HepG2 (cell line): Measurements from ENCODE around the gene TMEM229B. TPM values are rescaled to one million over a fixed set of nuclear protein-coding genes. Genes with fewer than 3 reads are reported as not detected.

Experiments
- ATAC-seq: fragments of 200-7000 bp; cut with Tn5 transposase; 3 replicates; pipeline ENCODE4 v1.9.1; 2020; ENCODE audit warnings: mild to moderate bottlenecking, moderate library complexity
- BruUV-seq: library from RNA; stranded (reverse); fragments of 400-500 nt; replicated peaks from 2 replicates; lab custom pipeline; 2021; lab: Mats Ljungman, UMichigan
- CTCF ChIA-PET: fragments of 300-600 bp; formaldehyde crosslinking; extraction: SDS; loops from one replicate; lab custom pipeline; 2021; ENCODE audit warnings: low total read pairs, inconsistent platforms, low intra/inter-chr PET ratio; lab: Yijun Ruan, JAX
- POLR2A ChIA-PET: fragments of 350-600 bp; sonication (Branson Sonifier 250); formaldehyde crosslinking; loops from one replicate; lab custom pipeline; 2020; ENCODE audit warnings: antibody characterized with exemption, inconsistent platforms; lab: Yijun Ruan, JAX
- DNase-seq: peaks from one replicate; pipeline ENCODE4 v3.0.0-alpha.2; 2015; ENCODE audit warnings: low spot score
- FAIRE-seq: peaks from 3 replicates; lab custom pipeline; 2011; peaks lifted over from hg19 to GRCh38; lab: Jason Lieb, UNC
- H2AFZ ChIP-seq: one replicate; pipeline ENCODE4 v1.6.1; 2011; ENCODE audit warnings: low read length, inconsistent platforms
- H3K27ac ChIP-seq: fragments of 300-600 bp; 3 replicates; pipeline ENCODE4 v1.8.0; 2011; ENCODE audit warnings: mixed run types, mild to moderate bottlenecking, mixed read lengths, low read length, inconsistent platforms; ENCODE audit not compliant: insufficient read depth; ENCODE audit errors: extremely low read length
- H3K27me3 ChIP-seq, 2 experiments: fragments of 200-600 bp in 1 of 2; 2 replicates in 1 of 2; 3 replicates in 1 of 2; pipeline versions ENCODE4 v1.6.0 to v1.8.0; 2011; ENCODE audit warnings: low read length in 2 of 2, mild to moderate bottlenecking in 2 of 2, moderate library complexity in 2 of 2, inconsistent platforms in 1 of 2; ENCODE audit not compliant: insufficient read depth in 2 of 2, control insufficient read depth in 1 of 2
- H3K36me3 ChIP-seq, 2 experiments: fragments of 200-600 bp in 1 of 2; replicated peaks in 1 of 2; 2 replicates in 1 of 2; 3 replicates in 1 of 2; pipeline versions ENCODE4 v1.5.1 to v1.8.0; 2011; ENCODE audit warnings: low read length in 2 of 2, inconsistent platforms in 1 of 2; ENCODE audit not compliant: insufficient read depth in 2 of 2, control insufficient read depth in 1 of 2
- H3K4me1 ChIP-seq: 2 replicates; pipeline ENCODE4 v1.5.1; 2012; ENCODE audit warnings: low read length, inconsistent platforms; ENCODE audit not compliant: insufficient read depth
- H3K4me2 ChIP-seq: 2 replicates; pipeline ENCODE4 v1.6.0; 2011; ENCODE audit warnings: low read depth, low read length, inconsistent platforms
- H3K4me3 ChIP-seq, 3 experiments: fragments of 200-600 bp in 1 of 3; sonication (generic), shearing (Covaris generic) in 1 of 3; replicated peaks in 1 of 3; 2 replicates each; pipeline ENCODE4 v1.5.1; 2011 to 2016; ENCODE audit warnings: low read length in 3 of 3, inconsistent platforms in 2 of 3, low read depth in 2 of 3, mild to moderate bottlenecking in 2 of 3, control low read depth in 1 of 3, mixed read lengths in 1 of 3; ENCODE audit not compliant: insufficient read depth in 1 of 3
- H3K79me2 ChIP-seq: one replicate; pipeline ENCODE4 v1.6.1; 2011; ENCODE audit warnings: low read length, inconsistent platforms; ENCODE audit not compliant: insufficient read depth
- H3K9ac ChIP-seq: 2 replicates; pipeline ENCODE4 v1.6.0; 2011; ENCODE audit warnings: mild to moderate bottlenecking, low read depth, low read length, inconsistent platforms; ENCODE audit not compliant: insufficient read depth
- H3K9me3 ChIP-seq: 2 replicates; pipeline ENCODE4 v1.5.1; 2012; ENCODE audit warnings: mild to moderate bottlenecking, low read length
- H4K20me1 ChIP-seq: 2 replicates; pipeline ENCODE4 v1.6.0; 2011; ENCODE audit warnings: inconsistent platforms, mild to moderate bottlenecking, low read length, moderate library complexity; ENCODE audit not compliant: insufficient read depth
- GPN1 ChIP-seq: sonication (generic); formaldehyde crosslinking; IDR thresholded peaks from 2 replicates; pipeline ENCODE4 v1.5.1; 2020; ENCODE audit warnings: missing genetic modification reagents, borderline replicate concordance
- HOXA3 ChIP-seq: sonication (generic); formaldehyde crosslinking; IDR thresholded peaks from 2 replicates; pipeline ENCODE4 v1.5.0; 2020; ENCODE audit warnings: missing genetic modification reagents
- SMYD3 ChIP-seq: sonication (generic); formaldehyde crosslinking; IDR thresholded peaks from 2 replicates; pipeline ENCODE4 v1.8.1; 2023; ENCODE audit warnings: mild to moderate bottlenecking, missing genetic modification reagents
- SSRP1 ChIP-seq: IDR thresholded peaks from 2 replicates; pipeline ENCODE4 v1.6.1; 2016; ENCODE audit warnings: control low read depth
- STAT5B ChIP-seq: sonication (generic); formaldehyde crosslinking; IDR thresholded peaks from 2 replicates; pipeline ENCODE4 v1.4.0; 2020; ENCODE audit warnings: missing genetic modification reagents
- TOPORS ChIP-seq: sonication (generic); formaldehyde crosslinking; IDR thresholded peaks from 2 replicates; pipeline ENCODE4 v1.8.0; 2023; ENCODE audit warnings: mild to moderate bottlenecking, missing genetic modification reagents
- ZNF816 ChIP-seq: sonication (generic); formaldehyde crosslinking; IDR thresholded peaks from 2 replicates; pipeline ENCODE4 v1.8.0; 2022; ENCODE audit warnings: missing genetic modification reagents, mild to moderate bottlenecking, borderline replicate concordance
- ZNF891 ChIP-seq: sonication (generic); formaldehyde crosslinking; IDR thresholded peaks from 2 replicates; pipeline ENCODE4 v1.5.0; 2020; ENCODE audit warnings: mild to moderate bottlenecking, missing genetic modification reagents
- WGBS: methylation state at CpG from one replicate; pipeline ENCODE4 v1.1.6; 2017; ENCODE audit warnings: low lambda C conversion rate; 5-methylcytosine and 5-hydroxymethylcytosine counted together
- in situ Hi-C: cut with HindIII; loops from 2 replicates; pipeline ENCODE4 v1.10.0; 2017; ENCODE audit warnings: low pct_unique_long_range_greater_than_20kb; ENCODE audit not compliant: extremely low pct_ligation_motif_present
- intact Hi-C: fragments of 100-400 bp; cut with micrococcal nuclease; formaldehyde crosslinking; loops from one replicate; pipeline ENCODE4 v1.10.0; 2022; ENCODE audit not compliant: unreplicated experiment
- polyA plus RNA-seq, 8 experiments: library from polyadenylated mRNA; depleted of rRNA in 3 of 8; stranded (reverse) in 7 of 8; unstranded in 1 of 8; fragments of >200 nt; fragmentation: Illumina TruSeq in 4 of 8; extraction: Trizol in 4 of 8; gene quantifications; 2 replicates each; pipeline versions ENCODE4 v1.2.1 to v1.2.3, GENCODE V29; 2011 to 2016; ENCODE audit warnings: low read depth in 4 of 8, missing spikeins in 1 of 8, mixed read lengths in 1 of 8; ENCODE audit not compliant: insufficient read depth in 1 of 8
- total RNA-seq, 5 experiments: library from RNA; depleted of rRNA; stranded (reverse); fragments of >200 nt; fragmentation: Illumina TruSeq; extraction: Trizol; gene quantifications; 2 replicates each; pipeline ENCODE4 v1.2.3, GENCODE V29; 2016; ENCODE audit warnings: low read depth in 1 of 5
- TF ChIP-seq, protein P1 (sequence below): sonication (generic); formaldehyde crosslinking; IDR thresholded peaks from 2 replicates; pipeline ENCODE4 v1.5.0; 2020; ENCODE audit warnings: missing genetic modification reagents
- TF ChIP-seq, protein P2 (sequence below): sonication (generic); formaldehyde crosslinking; IDR thresholded peaks from 2 replicates; pipeline ENCODE4 v1.4.0; 2020; ENCODE audit warnings: missing genetic modification reagents, borderline replicate concordance
- TF ChIP-seq, protein P3 (sequence below): sonication (generic); formaldehyde crosslinking; IDR thresholded peaks from 2 replicates; pipeline ENCODE4 v1.4.0; 2020; ENCODE audit warnings: mild to moderate bottlenecking, missing genetic modification reagents

Gene TMEM229B
- total and polyA plus RNA-seq, 2 of the 13 experiments (the other 11 are each of a cell fraction or from before 2014, with no cell fraction given): 0.69 to 1.1 TPM

DNA sequence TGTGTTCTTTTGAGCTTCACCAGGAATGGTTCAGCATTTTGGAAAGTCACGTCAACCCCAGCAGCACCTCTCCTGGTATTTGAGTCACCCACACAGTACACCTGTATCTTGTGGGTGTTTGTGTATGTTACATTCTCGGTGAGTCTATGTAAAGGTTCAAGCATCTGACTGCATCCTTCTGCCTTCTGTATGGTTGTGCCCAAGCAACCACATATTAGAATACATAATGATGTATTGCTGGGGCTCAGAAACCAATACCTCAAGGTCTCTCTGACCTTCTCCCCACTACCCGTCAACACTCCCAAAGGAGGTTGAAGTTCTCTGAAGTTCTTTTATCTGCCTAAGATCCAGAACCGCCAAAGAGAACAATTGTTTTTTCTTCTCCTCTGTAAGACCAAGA, 9.2 kb upstream of the TMEM229B start:
- no peak for TF ChIP-seq HOXA3 (CRISPR knock-in tag)
- no peak for TF ChIP-seq GPN1 (CRISPR knock-in tag)
- TF ChIP-seq, protein P1, sequence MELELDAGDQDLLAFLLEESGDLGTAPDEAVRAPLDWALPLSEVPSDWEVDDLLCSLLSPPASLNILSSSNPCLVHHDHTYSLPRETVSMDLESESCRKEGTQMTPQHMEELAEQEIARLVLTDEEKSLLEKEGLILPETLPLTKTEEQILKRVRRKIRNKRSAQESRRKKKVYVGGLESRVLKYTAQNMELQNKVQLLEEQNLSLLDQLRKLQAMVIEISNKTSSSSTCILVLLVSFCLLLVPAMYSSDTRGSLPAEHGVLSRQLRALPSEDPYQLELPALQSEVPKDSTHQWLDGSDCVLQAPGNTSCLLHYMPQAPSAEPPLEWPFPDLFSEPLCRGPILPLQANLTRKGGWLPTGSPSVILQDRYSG: no peak
- TF ChIP-seq ZNF891 (CRISPR knock-in tag): no peak
- TF ChIP-seq, protein P2, sequence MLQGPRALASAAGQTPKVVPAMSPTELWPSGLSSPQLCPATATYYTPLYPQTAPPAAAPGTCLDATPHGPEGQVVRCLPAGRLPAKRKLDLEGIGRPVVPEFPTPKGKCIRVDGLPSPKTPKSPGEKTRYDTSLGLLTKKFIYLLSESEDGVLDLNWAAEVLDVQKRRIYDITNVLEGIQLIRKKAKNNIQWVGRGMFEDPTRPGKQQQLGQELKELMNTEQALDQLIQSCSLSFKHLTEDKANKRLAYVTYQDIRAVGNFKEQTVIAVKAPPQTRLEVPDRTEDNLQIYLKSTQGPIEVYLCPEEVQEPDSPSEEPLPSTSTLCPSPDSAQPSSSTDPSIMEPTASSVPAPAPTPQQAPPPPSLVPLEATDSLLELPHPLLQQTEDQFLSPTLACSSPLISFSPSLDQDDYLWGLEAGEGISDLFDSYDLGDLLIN (CRISPR knock-in tag): no peak
- no peak for TF ChIP-seq SMYD3 (CRISPR knock-in tag)
- TF ChIP-seq SSRP1: no peak
- TF ChIP-seq, protein P3, sequence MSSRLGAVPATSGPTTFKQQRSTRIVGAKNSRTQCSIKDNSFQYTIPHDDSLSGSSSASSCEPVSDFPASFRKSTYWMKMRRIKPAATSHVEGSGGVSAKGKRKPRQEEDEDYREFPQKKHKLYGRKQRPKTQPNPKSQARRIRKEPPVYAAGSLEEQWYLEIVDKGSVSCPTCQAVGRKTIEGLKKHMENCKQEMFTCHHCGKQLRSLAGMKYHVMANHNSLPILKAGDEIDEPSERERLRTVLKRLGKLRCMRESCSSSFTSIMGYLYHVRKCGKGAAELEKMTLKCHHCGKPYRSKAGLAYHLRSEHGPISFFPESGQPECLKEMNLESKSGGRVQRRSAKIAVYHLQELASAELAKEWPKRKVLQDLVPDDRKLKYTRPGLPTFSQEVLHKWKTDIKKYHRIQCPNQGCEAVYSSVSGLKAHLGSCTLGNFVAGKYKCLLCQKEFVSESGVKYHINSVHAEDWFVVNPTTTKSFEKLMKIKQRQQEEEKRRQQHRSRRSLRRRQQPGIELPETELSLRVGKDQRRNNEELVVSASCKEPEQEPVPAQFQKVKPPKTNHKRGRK (CRISPR knock-in tag): no peak
- no peak for TF ChIP-seq TOPORS (CRISPR knock-in tag)
- no peak for TF ChIP-seq ZNF816 (CRISPR knock-in tag)
- no peak for TF ChIP-seq STAT5B (CRISPR knock-in tag)
- in situ Hi-C loops: no loop called here
- ChIA-PET POLR2A (no interaction called here), CTCF (no interaction called here)
- no peaks in the 10 kb centered on the region for H4K20me1 ChIP-seq
- peaks cover 3 to 10% of the 10 kb centered on the region in 2 experiments; a peak in 2 of 5 replicates for H3K27me3 ChIP-seq
- no TSS peak for BruUV-seq
- H3K79me2 ChIP-seq: no peaks in the 10 kb centered on the region
- FAIRE-seq: no peak
- no peak overlapping the region for H3K4me2 ChIP-seq
- H3K9ac ChIP-seq: no peak overlapping the region
- no peaks in the 10 kb centered on the region for H3K4me1 ChIP-seq
- no peak overlapping the region for H2AFZ ChIP-seq
- 26% methylated on average over 4 of the region's 4 CpGs for WGBS
- peaks cover 11% of the 10 kb centered on the region for H3K9me3 ChIP-seq
- ATAC-seq: no peak
- H3K4me3 ChIP-seq: no peak overlapping the region
- no peak for DNase-seq
- intact Hi-C loops: no loop called here
- no peaks in the 10 kb centered on the region for H3K36me3 ChIP-seq
- H3K27ac ChIP-seq: no peak overlapping the region
